Hypothalamus (tissue), 51 donors: ENCODE results near the gene CEP164.
A peak's percentile ranks its signal among the peaks of the same experiment; 100 is the strongest.
"Not testable (repeated sequence)": the region's sequence is repeated elsewhere in the genome, so short reads cannot be mapped to it uniquely, and the experiment has no call there.

Source experiments
- DNase-seq, 51 donors: peaks; one replicate each; lab custom pipeline; 2025; lab: John Stamatoyannopoulos, UW

The CEP164 gene

GRCh38 chr11:117437041-117437790 is 109.6 kb downstream of the CEP164 start:
- DNase-seq: no peak

DNA sequence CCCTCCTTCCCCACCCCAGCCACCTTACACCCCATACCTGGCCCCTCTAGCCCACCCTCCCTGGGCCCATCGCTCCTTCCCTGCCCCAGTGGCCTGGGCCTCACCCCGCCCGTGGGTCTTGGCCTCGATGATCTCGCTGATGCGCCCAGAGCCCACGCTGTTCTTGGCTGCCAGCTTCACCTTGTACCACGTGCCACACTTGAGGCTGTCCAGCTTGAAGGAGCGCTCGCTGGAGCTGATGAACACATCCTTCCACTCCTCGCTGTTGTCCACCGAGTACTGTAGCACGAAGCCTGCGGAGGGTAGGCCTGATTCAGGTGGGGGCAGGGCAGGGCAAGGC is 110.1 kb downstream of the CEP164 start:
- no peak for DNase-seq

DNA sequence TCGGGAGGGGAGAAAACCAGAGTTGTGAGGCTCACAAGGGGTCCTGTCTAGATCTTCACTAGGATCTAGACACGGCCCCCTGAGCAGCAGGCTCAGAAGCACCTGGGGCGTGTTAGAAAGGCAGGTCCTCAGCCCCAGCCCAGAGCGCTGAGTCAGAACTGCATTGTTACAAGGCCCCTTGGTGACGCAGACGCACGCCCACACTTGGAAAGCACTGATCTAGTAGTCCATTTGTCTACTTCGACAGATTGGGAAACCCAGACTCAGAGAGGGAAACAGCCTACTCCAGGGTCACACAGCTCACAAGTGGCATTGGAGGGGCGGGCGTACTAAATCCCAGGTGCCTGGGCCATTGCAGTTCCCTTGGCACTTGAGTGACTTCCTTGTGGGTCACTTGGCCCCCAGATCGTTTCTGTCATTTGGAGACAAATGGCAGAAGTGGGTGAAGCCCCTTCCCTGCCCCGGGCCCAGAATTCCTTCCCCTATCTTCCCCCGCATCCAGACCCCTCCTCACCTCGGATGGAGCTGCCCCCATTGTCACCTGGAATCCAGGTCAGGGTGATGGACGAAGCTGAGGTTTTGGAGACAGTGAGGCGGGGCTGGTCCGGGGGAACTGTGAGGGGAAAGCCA is 110.8 kb downstream of the CEP164 start:
- peak in 3 of 51 donors; percentile 26 to 46 (median 32) for DNase-seq

DNA sequence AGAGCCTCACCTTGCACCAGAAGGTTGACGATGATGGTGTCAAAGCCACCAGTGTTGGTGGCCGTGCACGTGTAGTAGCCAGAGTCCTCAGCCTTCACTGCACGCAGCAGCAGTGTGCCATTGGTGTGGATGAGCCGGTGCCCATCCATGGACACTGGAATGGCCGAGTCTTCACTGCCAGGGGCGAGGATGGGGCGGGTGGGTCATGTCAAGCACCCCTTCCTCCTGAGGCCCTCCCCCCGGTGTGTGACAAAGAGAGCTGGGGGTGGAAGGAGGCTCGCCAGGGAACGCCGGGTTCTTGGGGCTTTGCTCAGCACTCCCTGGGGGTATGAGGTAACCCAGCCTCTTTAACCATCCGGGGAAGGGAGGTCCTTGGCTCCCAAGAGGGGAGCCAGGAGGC is 111.6 kb downstream of the CEP164 start:
- no peak for DNase-seq

DNA sequence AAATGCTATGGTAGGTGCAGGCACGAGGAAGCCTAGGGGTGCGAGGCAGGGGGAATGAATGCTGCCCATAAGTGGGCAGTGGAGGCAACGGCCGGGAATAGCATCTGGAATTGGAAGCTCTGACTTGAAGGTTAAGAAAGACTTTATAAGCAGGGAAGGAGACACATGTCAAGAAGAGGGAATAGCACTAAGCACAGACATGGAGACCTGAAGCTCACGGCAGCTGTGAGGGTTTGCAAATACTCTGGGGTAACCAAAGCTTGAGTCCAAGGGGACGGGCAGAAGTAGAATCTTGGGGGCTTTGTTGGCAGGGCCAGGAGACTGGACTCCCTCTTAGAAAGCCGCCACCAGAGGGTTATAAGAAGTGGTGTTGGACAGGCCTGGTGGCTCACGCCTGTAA is 112.6 kb downstream of the CEP164 start:
- DNase-seq: no peak

DNA sequence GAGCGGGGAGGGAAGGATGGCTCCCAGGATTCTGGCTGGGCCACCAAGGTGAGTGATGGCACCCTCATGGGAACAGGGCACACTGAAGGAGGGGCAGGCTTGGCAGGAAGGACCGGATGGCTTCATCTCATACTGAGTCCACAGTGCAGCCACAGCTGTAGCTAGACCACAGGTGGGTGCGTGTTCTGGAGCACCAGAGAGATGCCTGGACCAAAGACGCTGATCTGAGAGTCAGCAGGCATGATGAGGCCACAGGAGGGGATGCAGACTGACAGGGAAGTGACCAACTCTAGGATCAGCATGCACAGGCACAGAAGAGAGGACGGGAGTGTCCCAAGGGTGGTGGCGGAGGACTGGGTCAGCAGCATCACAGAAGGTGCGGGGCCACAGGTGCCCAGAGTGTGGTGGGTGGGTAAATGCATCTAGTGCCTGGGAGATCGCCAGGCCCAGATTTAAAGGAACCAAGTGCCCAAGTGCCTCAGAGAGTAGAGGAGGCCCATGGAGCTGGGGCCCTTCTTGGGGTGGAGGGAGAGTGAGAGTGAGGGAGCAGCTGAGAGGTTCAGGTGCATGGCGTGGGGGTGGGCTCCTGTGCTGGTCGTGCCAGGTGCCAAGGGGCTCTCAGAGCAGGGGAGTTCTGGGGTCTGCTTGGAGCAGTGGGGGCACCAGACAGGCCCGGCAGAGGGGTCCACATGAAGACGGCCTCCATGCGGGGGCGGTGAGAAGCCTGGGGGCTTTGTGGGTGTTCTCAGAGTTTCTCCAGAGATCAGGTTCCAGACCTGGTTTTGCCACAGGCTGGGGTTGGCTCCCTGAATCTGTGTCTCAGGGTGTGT is 113.7 kb downstream of the CEP164 start:
- no peak for DNase-seq

DNA sequence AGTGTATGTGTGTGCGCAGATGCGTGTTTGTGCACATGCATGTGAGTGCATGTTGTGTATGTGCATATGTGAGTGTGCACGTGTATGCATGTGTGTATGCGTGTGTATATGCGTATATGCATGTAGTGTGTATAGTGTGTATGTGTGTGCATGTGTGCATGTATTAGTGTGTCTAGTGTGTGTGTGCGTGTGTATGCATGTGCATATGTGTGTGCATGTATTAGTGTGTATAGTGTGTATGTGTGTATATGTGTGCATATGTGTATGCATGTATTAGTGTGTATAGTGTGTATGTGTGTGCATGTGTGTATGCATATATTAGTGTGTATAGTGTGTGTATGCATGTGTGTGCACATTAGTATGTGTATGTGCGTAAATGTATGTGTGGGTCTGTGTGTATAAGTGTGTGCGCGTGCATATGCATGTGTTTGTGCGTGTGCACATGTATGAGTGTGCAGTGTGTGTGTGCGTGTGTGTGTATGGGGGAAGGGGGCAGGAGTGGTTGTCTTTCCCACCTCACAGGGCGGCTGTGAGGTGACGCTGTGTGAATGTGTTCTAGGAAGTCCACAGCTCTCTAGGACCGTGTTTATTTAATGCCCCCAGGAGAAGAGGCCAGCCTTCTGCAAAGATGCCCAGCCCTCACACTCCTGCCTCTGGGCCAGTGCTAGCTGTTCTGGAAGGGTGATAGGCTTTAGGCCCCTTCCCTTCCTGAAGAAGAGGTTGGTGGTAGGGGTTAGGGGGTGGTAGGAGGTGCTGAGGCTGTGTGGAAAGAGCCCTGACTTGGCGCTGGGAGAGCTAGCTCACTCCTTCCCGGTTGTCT is 114.6 kb downstream of the CEP164 start:
- DNase-seq: no peak

DNA sequence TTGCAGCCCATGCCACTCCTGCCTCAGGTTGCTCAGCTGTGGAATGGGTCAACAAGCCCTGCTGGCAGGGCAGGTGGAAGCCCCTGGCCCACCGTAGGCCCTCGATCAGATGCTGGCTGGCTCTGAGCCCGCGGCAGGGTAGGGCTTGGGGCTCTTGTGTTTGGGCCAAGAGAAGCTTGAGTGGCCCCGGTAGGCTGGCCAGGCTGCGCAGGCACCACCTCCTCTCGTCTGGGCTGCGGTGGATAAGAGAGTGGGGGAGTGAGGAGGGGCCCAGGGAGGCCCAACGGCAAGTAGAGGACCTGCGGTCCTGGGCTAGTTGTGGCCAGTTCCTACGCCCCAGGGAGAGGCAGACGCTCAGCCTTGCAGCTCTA is 115.2 kb downstream of the CEP164 start:
- no peak for DNase-seq

GRCh38 chr11:117443266-117444186 is 115.9 kb downstream of the CEP164 start:
- peak in 47 of 51 donors; percentile 9 to 80 (median 55) for DNase-seq

DNA sequence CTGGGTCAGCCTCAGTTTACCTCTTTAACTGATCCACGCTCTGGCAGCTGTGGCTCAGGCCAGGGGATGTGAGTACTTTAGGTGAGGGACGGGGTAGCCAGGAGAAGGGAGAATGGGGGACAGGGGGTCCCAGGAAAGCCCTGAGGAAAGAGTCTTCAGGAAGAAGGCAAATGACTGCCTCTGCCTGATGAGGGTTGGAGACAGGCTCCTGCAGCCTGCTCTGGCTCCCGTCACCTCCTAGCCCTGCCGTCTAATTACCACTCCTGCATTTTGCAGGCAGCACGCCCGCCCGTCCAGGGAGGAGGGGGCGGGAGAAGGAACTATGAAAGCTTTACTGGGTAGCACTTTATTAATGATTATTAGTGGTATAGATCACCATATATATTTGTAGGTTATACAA is 116.6 kb downstream of the CEP164 start:
- DNase-seq: peak in 1 of 51 donors; percentile 14

DNA sequence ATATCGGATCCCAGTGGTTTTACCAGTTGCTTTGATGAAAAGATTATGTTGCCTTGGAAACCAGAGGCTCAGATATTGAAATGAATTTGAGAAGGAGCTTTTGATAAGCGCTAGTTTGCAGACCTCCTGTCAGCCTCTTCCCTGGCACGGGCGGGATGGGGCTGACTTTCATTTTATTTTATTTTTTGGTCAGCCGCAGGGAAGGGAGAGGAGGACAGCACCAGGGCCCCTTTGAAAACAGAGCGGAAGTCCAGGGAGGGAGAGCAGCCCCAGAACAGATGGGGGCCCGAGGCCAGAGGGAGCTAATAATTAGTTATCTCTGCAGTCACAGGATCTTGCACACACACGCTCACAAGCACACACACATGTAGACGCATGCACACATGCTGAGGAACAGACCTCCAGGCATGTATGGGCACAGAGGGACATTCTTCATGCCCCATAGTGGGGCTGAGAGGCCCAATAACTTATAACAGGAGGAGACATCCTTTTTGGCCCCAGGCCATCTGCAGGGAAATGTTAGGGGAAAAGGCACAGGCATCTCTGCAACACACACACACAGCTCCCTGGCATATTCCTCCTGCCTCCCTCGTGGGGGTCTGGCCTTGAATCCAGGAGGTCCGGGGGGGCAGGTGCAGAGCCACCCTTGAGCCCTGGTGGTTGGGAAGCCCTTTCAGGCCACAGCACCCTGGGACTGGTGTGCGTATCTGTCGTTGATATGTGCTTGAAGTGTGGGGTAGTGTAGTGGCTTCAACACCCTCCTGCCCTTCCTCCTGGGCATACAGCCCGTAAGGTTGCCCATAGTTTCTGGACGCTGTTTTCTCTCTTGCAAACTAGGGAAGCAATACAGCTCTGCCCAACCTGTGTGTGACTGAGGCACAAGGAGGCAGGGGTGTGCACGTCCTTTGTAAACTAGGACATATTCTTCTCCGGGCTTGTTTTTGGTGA is 117.3 kb downstream of the CEP164 start:
- peak in 1 of 51 donors; percentile 17 for DNase-seq

DNA sequence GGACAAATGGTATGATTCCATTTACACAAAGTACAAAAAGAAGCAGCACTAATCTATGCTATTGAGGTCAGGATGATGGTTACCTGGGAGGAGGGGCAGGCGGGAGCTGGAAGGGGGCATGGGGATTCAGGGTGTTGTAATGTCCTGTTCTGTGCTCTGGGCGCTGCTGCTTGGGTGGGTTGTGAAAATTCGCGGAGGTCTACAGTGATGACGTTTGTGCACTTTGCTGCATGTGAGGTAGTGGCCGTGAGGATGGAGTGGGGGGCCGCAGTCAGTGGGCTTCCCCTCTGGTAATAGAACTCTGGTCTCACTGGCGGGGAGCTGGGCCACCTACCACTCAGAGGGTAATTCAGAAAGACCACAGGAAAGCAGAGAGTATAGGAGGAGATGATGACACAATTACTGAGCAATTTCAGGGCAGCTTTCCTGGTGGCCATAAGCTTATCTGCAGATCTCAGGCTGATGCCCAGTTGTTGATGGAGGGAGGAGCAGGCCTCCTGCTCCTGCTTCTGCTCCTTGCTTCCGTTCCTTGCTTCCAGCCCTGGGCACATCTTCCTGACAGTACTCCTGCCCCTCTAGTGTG is 121.5 kb downstream of the CEP164 start:
- DNase-seq: no peak

- no peak for DNase-seq
Observed at GRCh38 chr11:117453886-117454563, 126.4 kb downstream of the CEP164 start.

- no peak for DNase-seq
Observed at GRCh38 chr11:117454564-117454917, 126.9 kb downstream of the CEP164 start.

- no peak for DNase-seq
Observed at GRCh38 chr11:117456027-117456720, 128.5 kb downstream of the CEP164 start.

DNA sequence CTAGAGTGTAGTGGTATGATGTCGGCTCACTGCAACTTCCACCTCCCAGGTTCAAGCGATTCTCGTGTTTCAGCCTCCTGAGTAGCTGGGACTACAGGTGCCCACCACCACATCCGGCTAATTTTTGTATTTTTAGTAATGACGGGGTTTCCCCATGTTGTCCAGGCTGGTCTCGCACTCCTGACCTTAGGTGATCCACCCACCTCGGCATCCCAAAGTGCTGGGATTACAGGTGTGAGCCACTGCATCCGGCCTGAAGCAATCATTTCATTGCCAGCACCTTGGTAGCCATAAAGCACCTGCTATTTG is 129.0 kb downstream of the CEP164 start:
- DNase-seq: not testable (repeated sequence)
